GM18858 (cell line): ENCODE results near the gene DENND10.
"Not testable (repeated sequence)": the region's sequence is repeated elsewhere in the genome, so short reads cannot be mapped to it uniquely, and the experiment has no call there.

Experiments used
- ATAC-seq: cut with Tn5 transposase; IDR thresholded peaks from one replicate; pipeline ENCODE4 v1.9.1; 2021; ENCODE audit not compliant: unreplicated experiment

Gene DENND10

GRCh38 chr10:119096641-119097415 lies 7.1 kb upstream of the DENND10 start:
- not testable (repeated sequence) for ATAC-seq

- ATAC-seq: no peak
These were observed 5.3 kb upstream of the DENND10 start for GRCh38 chr10:119098576-119098975.

- no peak for ATAC-seq
These were observed 3.3 kb upstream of the DENND10 start for GRCh38 chr10:119100434-119101238.

DNA sequence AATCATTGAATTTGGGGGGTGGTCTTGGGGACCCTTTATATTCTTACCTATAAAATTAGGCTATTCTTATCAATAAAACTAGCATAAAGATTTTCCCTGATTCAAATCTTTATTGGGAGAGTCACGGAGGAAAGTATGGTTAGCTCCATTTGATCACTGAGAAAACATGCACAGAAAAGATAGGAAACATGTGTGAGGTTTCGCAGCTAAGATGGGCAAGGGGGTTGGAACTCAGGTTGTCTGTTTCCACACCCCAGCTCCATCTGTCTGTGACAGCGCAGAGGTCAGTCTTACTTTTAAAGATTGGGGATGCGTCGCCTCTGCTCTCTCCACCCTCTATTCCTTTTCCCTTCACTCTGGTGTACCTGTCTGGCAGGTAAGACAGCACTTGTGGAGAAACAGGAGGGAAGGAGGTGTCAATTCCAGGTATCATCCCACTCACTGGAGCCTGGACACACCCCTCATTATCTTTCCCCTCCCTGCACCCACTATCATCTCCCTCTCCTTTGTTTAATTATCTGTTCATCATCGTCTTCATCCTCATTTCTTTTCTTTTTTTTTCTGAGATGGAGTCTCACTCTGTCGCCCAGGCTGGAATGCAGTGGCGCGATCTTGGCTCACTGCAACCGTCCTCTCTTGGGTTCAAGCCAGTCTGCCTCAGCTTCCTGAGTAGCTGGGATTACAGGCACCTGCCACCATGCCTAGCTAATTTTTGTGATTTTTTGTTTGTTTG lies 2.4 kb upstream of the DENND10 start:
- no peak for ATAC-seq

- ATAC-seq: no peak
These were observed 541 bp upstream of the DENND10 start for GRCh38 chr10:119103241-119103902.

DNA sequence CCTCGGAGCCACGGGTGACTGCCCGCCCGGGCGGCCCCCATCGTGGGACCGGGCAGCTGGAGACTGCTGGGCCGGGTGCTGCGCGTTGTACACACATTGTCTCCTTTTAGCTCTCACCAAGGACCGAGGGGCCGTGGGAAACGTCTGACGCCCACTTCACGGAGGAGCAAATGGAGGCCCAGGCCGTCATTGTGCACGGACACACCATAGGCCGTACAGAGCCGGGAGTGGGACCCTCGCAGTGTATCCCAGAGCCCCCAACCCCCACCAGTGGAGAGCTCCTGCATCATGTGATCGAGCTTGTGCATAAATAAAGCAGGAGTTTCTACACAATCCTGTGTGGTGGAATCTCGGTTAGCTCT lies 722 bp downstream of the DENND10 start:
- ATAC-seq: peak; percentile 28

- ATAC-seq: no peak
These were observed 1.2 kb downstream of the DENND10 start for GRCh38 chr10:119105155-119105554.

GRCh38 chr10:119105899-119106298 lies 2.0 kb downstream of the DENND10 start:
- not testable (repeated sequence) for ATAC-seq

GRCh38 chr10:119107106-119107505 lies 3.2 kb downstream of the DENND10 start:
- ATAC-seq: not testable (repeated sequence)

DNA sequence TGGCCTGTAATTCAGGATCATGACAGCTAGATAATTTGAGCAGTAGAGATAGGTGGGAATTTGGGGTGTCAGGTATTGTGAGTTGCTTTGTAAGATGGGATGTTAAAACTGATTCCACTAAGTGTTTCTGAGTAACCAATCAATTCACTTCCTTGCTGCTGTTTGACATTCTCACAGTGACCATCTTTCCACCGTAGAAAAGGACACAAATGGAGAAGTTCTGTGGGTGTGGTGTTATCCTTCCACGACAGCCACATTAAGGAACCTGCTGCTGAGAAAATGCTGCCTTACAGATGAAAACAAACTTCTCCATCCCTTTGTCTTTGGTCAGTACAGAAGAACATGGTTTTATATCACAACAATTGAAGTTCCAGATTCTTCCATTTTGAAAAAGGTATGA lies 3.9 kb downstream of the DENND10 start:
- not testable (repeated sequence) for ATAC-seq

GRCh38 chr10:119112056-119112455 lies 8.1 kb downstream of the DENND10 start:
- ATAC-seq: no peak

DNA sequence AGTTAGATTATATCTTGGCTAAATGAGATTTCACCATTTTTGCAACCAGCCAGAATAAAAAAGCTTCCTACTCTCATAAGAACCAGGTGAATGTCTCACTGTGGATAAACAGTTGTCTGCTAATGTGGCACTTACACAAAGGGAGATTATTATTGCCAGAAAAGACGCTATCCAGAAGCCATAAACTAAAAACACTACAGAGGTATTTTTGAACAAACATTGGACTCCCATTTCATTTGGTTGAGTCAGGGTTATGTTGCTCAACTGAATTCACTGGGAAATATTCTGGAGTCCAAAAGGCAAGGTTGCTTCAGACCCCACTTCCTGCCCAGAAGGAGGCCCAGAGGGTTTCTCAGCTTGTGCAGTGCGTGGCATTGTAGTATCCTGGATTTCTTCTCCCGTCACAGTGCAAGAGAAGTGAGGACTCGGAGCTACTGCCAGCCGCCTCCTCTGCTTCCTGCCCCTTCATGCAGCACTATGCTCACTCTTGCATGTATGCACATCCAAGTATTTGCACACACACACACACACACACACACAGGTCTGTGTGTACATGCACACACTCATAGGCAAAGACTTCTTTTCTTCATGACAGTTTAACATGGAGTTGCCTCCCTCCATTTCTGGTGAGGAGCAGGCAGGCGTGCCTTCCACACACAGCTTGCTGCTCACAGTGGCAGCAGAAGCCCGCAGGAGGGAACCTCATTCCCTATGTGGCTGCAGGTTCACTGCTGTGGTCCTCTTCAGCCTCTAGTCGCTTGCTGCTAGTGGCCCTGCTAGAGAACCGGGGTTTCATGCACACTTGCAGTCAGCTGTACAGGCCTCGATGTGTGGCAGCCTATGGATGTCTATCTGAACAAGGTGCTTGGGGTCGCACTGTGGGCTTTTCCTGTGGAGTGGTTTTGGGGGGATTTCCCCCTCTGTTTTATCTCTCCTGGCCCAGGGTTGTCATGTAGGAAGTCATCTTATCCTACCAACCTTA lies 10.1 kb downstream of the DENND10 start:
- ATAC-seq: no peak

DNA sequence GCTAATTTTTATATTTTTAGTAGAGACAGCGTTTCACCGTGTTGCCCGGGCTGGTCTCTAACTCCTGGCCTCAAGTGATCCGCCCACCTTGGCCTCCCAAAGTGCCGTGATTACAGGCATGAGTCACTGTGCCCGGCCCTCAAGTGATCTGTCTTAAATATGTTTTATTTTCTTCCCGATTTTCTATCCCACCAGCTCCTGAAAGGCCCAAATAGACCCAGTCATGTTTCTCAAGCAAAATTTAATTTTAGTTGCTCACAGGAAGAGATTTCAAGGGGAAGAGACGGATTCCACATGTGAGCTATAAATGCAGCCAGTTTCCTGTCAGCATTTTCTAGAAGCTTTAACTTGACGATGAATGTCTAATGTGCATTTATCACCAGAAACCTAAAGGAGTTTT lies 12.0 kb downstream of the DENND10 start:
- ATAC-seq: no peak

DNA sequence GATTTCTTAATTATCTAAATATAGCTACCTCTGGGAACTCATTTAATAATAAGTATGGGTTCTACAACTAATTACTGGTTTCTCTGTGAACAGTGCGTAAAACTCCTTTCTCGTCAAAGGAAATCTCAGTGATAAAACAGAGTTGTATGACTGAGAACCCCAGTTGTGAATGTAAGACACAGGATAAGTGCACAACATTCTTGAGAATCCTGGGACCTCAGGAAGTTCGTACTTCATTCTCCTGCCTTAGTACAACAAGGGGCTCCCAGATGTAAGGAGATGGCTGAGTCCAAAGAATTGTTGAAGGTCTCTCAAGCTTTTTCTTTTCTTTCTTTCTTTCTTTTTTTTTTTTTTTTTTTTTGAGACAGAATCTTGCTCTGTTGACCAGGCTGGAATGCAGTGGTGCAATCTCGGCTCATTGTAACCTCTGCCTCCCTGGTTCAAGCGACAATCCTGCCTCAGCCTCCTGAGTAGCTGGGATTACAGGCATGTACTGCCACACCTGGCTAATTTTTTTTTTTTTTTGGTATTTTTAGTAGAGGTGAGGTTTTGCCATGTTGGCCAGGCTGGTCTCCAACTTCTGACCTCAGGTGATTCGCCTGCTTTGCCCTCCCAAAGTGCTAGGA lies 12.5 kb downstream of the DENND10 start:
- no peak for ATAC-seq

- no peak for ATAC-seq
These were observed 14.3 kb downstream of the DENND10 start for GRCh38 chr10:119118231-119118630.

GRCh38 chr10:119119400-119119799 lies 15.5 kb downstream of the DENND10 start:
- no peak for ATAC-seq

DNA sequence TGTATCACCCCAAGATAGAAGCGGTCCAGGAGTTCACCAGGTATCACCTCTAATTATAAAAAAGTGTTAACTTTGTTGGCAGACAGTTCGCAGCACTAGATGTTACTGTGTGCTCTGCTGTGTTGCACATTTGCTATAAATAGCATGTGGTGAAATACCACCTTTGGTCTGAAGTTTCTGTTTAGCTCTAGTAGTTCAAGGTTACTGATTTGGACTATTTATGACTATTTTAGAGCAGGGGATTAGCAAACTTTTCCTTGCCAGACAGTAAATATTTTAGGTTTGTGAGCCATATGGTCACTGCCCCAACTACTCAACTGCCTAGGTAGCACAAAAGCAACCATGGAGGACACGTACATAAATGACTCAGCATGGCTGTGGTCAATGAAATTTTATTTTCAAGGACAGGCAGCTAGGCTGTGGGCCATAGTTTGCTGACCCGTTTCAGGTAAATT lies 16.5 kb downstream of the DENND10 start:
- peak; percentile 93 for ATAC-seq

- no peak for ATAC-seq
These were observed 17.0 kb downstream of the DENND10 start for GRCh38 chr10:119120875-119121274.

GRCh38 chr10:119125942-119126341 lies 22.0 kb downstream of the DENND10 start:
- no peak for ATAC-seq
